Ascending aorta (tissue), 2 donors: ENCODE measurements around the gene ISG20. TPM values are rescaled to one million over a fixed set of nuclear protein-coding genes. Genes with fewer than 3 reads are reported as not detected.

Experiments
- DNase-seq, 2 donors: peaks; one replicate each; pipeline ENCODE4 v3.0.0-alpha.2; 2019; ENCODE audit warnings: low spot score in 2 of 2
- H3K27ac ChIP-seq, 2 donors: fragments of 200-600 bp; sonication (generic); one replicate each; pipeline ENCODE4 v1.5.1; 2016 to 2017; ENCODE audit warnings: mild to moderate bottlenecking in 1 of 2
- H3K27me3 ChIP-seq: fragments of 200-600 bp; sonication (generic); one replicate; pipeline ENCODE4 v1.5.1; 2017
- H3K36me3 ChIP-seq, 2 donors: fragments of 200-600 bp; sonication (generic); one replicate each; pipeline ENCODE4 v1.5.1; 2016
- H3K4me1 ChIP-seq, 2 donors: fragments of 200-600 bp; sonication (generic); one replicate each; pipeline ENCODE4 v1.5.1; 2016 to 2017; ENCODE audit warnings: mild to moderate bottlenecking in 1 of 2
- H3K4me3 ChIP-seq, 2 donors: fragments of 200-600 bp; sonication (generic); one replicate each; pipeline ENCODE4 v1.5.1; 2016 to 2017; ENCODE audit warnings: mild to moderate bottlenecking in 1 of 2
- H3K9me3 ChIP-seq, 2 donors: fragments of 200-600 bp; sonication (generic); one replicate each; pipeline ENCODE4 v1.5.1; 2016
- CTCF ChIP-seq, 3 experiments: fragments of 200-600 bp in 2 of 3; fragments of 450-650 bp in 1 of 3; sonication (generic) in 2 of 3; IDR thresholded peaks; one replicate each; pipeline ENCODE4 v1.5.1; 2016 to 2019; ENCODE audit warnings: antibody characterized with exemption in 3 of 3, mild to moderate bottlenecking in 1 of 3, moderate library complexity in 1 of 3
- intact Hi-C: fragments of 100-400 bp; cut with DNase I; formaldehyde crosslinking; loops from one replicate; pipeline ENCODE4 v1.15.1; 2023
- total RNA-seq: library from RNA; depleted of rRNA; stranded (reverse); fragments of >200 nt; gene quantifications from one replicate; pipeline ENCODE4 v1.1.0, GENCODE V29; 2016

ISG20 gene
- total RNA-seq, 1 donor from 2014 or later: 5.3 TPM

DNA sequence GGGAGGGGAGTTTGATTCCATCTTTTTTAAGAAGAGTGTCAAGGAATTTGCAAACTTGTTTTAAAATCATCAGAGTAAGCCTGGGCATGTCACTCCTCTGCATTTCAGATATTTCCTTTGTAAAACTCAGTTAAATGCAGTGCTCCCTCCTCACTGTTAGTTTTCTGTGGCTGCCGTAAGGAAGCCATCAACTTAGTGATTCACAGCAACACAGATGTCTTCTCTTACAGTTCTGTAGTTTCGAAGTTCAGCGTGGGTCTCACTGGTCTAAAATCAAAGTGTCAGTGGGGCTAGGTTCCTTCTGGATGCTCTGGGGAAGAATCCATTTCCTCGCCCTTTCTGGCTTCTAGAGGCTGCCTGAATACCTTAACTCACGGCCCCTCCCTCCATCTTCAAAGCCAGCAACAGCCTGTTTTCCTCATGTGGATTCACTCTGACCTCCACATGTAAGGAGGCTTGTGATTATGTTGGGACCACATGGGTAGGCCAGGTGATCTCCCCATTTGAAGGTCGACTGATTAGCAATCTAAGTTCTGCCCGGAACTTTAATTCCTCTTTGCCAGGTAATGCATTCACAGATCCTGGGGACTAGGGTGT is 12.4 kb downstream of the ISG20 start:
- no peak overlapping the region for H3K27ac ChIP-seq
- no peak for DNase-seq
- H3K4me1 ChIP-seq: no peaks in the 10 kb centered on the region
- H3K4me3 ChIP-seq: no peak overlapping the region
- TF ChIP-seq CTCF (IDR thresholded peaks at IDR 0.05): no peak
- intact Hi-C loops: loop anchor here (10.0 kb wide), 2 partner anchors 364 to 524 kb away; no protein-coding TSS in a partner anchor
- H3K36me3 ChIP-seq: no peaks in the 10 kb centered on the region
- H3K27me3 ChIP-seq: no peaks in the 10 kb centered on the region
- no peaks in the 10 kb centered on the region for H3K9me3 ChIP-seq

DNA sequence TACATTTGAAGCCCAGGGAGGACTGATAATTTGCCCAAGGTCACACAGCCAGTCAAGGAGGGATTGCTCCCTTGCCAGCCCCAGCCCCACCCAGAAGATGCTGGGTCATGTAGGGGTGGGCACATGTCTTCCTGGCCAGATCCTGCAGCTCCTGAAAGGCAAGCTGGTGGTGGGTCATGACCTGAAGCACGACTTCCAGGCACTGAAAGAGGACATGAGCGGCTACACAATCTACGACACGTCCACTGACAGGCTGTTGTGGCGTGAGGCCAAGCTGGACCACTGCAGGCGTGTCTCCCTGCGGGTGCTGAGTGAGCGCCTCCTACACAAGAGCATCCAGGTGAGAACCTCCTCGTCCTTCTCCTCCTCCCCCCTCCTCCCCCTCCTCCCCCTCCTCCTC is 13.2 kb downstream of the ISG20 start:
- Histone ChIP-seq H3K27me3 (no peaks in the 10 kb centered on the region), H3K27ac (no peak overlapping the region), H3K36me3 (no peaks in the 10 kb centered on the region), H3K4me3 (no peak overlapping the region), H3K9me3 (no peaks in the 10 kb centered on the region), H3K4me1 (no peaks in the 10 kb centered on the region)
- no peak for TF ChIP-seq CTCF (IDR thresholded peaks at IDR 0.05)
- no peak for DNase-seq
- intact Hi-C loops: loop anchor here (10.0 kb wide), 2 partner anchors 363 to 523 kb away; no protein-coding TSS in a partner anchor

DNA sequence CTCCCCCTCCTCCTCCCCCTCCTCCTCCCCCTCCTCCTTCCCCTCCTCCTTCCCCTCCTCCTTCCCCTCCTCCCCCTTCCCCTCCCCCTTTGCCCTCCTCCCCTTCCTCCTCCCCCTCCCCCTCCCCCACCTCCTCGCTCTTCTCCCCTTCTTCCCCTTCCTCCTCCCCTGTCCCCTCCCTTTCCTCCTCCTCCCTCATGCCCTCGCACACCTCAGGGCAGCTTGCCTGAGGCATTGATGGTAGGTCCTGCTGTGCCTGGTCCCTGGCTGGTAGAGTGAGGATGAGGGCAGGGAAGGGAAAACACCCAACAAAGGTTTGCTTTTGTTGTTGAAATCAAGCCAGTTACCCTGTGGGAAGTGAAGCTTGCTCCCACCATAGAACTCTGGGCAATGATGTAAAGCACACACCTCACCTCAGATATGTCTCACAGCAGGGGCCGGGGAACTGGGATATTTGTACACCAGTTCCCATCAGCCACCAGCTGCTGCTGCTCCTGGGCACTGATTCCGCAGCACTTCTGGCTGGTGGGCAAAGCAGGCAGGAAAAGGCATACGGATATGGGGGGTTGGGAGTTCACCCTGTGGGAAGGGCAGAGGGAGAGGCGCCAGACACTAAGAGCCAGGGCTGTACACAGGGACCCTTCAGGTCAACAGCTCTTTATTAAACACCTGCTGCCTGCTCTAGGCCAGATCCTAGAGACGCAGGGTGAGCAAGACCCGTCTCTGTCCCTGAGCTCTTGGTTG is 13.8 kb downstream of the ISG20 start:
- TF ChIP-seq CTCF (IDR thresholded peaks at IDR 0.05): no peak
- intact Hi-C loops: loop anchor here (10.0 kb wide), 2 partner anchors 362 to 522 kb away; no protein-coding TSS in a partner anchor
- H3K27ac ChIP-seq: no peak overlapping the region
- DNase-seq: no peak
- no peaks in the 10 kb centered on the region for H3K4me1 ChIP-seq
- no peaks in the 10 kb centered on the region for H3K27me3 ChIP-seq
- no peaks in the 10 kb centered on the region for H3K36me3 ChIP-seq
- H3K4me3 ChIP-seq: no peak overlapping the region
- no peaks in the 10 kb centered on the region for H3K9me3 ChIP-seq

DNA sequence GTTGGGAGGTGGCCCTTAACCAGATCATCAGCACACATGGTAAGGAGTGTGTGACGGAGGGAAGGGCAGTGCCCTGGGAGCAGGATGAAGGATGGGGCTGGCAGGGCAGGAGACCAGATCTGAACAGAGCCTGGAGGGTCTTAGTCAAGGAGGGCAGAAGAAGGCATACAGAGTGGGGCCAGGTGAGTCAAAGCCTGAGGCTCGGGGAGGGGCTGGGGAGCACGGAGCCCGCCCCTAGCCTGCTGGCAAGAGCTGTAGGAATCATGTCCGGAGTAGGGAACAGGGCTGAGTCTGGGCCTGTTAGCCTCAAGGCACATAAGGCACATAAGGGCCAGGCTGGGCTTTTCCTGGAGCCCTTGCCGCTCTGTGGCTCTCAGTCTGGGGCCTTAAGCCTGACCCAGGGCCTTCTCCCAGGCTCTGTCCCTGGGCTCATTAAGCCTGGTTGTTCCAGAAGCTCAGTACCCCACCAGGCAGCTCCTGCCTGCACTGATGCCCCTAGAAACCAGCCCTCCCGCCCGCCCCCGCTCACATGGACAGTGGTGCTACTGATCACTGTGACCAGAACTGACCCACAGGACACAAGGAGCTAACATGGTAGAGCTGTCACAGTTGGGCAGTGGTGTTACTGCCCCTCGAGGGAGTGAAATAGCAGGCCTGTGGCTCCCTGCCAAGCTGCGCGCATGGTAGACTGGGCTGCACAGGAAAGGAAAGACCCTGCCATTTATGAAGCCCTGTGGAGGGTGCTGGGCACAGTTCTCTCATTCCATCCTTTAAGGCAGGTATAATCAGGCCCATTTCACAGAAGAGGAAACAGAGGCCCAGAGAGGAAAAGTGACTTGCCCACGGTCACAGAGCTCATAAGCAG is 14.6 kb downstream of the ISG20 start:
- H3K27me3 ChIP-seq: no peaks in the 10 kb centered on the region
- H3K4me3 ChIP-seq: no peak overlapping the region
- peaks cover 0 to under 1% of the 10 kb centered on the region in 2 donors for H3K4me1 ChIP-seq
- intact Hi-C loops: loop anchor here (10.0 kb wide), 2 partner anchors 361 to 521 kb away; no protein-coding TSS in a partner anchor
- H3K27ac ChIP-seq: no peak overlapping the region
- peak in 1 of 2 donors; percentile 54 for DNase-seq
- no peak for TF ChIP-seq CTCF (IDR thresholded peaks at IDR 0.05)
- no peaks in the 10 kb centered on the region for H3K9me3 ChIP-seq
- no peaks in the 10 kb centered on the region for H3K36me3 ChIP-seq

DNA sequence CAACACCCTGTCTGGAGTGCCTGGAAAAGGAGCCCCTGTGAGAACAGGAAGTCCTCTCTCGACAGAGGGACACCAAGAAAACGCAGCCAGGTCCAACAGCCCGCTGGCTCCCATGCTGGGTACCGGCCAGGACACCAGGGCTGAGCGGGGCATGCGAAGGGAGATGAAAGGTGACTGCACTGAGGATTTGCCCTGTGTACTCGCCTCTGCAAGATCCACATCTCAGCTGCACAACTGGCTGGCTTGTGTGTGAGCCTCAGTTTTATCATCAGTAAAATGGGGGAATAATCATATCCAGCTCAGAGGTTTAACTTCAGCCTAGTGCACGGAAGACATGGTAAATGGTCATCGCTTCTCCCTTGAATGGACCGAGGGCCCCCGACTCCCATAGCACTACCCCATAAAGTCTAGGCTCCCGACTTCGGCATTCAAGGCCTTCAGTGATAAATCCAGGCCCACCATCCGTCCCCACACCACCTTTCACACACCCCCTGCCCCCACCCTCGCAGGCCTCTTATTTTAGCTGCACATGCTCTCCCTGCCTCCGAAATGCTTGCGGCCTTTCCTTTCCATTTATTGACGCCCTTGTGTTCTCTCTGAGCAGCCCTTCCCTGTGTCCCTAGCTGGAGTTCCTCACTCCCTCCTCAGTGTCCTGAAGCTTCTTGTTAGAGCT is 15.8 kb downstream of the ISG20 start:
- Histone ChIP-seq H3K27ac (no peak overlapping the region), H3K36me3 (no peaks in the 10 kb centered on the region), H3K4me1 (peaks cover 4 to 9% of the 10 kb centered on the region in 2 donors), H3K9me3 (no peaks in the 10 kb centered on the region), H3K4me3 (no peak overlapping the region), H3K27me3 (no peaks in the 10 kb centered on the region)
- no peak for TF ChIP-seq CTCF (IDR thresholded peaks at IDR 0.05)
- intact Hi-C loops: loop anchor here (5.0 to 10.0 kb wide), 4 partner anchors 93 to 520 kb away; no protein-coding TSS in a partner anchor
- DNase-seq: peak in 1 of 2 donors; percentile 56
